ENCODE measurements around the gene MARVELD2.

The MARVELD2 gene

DNA sequence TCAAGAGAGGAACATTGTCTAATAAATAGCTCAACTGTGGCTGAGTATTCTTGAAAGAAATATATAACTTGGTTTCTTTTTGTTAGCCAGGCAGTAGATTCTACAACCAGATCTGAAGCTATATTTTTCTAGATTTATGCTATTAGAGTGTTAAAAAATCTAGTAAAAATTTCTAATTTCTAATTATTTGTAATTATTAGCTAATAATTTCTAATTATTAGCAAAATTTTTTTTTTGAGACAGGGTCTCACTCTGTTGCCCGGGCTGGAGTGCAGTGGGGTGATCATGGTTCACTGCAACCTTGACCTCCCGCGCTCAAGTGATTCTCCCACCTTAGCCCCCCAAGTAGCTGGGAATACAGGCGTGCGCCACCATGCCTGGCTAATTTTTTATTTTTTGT, 42.5 kb upstream of the MARVELD2 start:
- no peak overlapping the region for H3K4me3 ChIP-seq (ENCODE audit: low read depth, low read length)
- TF ChIP-seq, protein P1, sequence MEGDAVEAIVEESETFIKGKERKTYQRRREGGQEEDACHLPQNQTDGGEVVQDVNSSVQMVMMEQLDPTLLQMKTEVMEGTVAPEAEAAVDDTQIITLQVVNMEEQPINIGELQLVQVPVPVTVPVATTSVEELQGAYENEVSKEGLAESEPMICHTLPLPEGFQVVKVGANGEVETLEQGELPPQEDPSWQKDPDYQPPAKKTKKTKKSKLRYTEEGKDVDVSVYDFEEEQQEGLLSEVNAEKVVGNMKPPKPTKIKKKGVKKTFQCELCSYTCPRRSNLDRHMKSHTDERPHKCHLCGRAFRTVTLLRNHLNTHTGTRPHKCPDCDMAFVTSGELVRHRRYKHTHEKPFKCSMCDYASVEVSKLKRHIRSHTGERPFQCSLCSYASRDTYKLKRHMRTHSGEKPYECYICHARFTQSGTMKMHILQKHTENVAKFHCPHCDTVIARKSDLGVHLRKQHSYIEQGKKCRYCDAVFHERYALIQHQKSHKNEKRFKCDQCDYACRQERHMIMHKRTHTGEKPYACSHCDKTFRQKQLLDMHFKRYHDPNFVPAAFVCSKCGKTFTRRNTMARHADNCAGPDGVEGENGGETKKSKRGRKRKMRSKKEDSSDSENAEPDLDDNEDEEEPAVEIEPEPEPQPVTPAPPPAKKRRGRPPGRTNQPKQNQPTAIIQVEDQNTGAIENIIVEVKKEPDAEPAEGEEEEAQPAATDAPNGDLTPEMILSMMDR (IDR thresholded peaks at IDR 0.05; ENCODE audit: insufficient read depth, low read length, missing control alignments) = no peak
- POLR2A ChIA-PET = no interaction called here
- CTCF ChIA-PET = interaction anchor here (0.9 to 1.7 kb wide), 3 partner anchors 81 to 329 kb away, joined by 3 to 7 read pairs (median 4); partner anchors contain the start of gene SLC30A5
- DNase-seq (ENCODE audit: low read depth, low spot score) = no peak

DNA sequence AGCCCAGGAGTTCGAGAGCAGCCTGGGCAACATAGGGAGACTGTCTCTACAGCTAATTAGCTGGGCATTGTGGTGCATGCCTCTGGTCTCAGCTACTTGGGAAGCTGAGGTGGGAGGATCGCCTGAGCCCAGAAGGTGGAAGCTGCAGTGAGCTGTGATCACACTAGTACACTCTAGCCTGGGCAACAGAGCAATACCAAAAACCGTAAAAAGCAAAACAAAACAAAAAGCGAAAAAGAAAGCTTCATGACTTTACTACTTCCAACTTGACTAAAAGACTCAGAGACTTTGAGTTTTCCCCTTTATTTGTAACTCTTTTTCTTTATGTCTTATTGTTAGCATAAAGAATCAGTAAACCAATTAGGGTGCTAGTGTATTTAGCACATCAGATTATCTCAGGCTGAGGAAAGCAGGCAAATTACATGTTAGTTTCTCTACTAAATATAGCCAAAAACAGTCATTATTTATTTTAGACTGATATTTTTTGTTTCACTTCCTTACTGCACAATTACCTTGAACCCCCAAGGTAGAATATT, 39.9 kb upstream of the MARVELD2 start:
- POLR2A ChIA-PET = no interaction called here
- TF ChIP-seq, protein P1 (IDR thresholded peaks at IDR 0.05; ENCODE audit: insufficient read depth, low read length, missing control alignments) = no peak
- no peak for DNase-seq (ENCODE audit: low read depth, low spot score)
- CTCF ChIA-PET = no interaction called here
- H3K4me3 ChIP-seq (ENCODE audit: low read depth, low read length) = no peak overlapping the region

DNA sequence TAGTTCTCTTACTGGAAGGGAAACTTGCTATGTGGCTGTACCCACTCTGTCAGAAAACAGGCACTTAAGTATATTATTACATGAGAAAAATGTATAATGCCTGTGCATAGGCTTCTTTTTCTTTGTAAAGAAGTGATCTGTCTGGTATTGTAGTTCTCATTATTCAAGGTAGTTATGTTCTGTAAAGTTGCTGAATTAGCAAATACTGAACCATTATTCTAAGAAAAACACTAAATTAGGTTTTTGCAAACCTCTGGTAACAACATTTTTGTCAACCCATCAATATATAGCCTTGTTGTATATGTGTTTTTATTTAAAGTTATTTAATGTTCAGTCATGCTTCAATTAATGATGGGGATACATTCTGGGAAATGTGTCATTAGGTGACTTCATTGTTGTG, 36.5 kb upstream of the MARVELD2 start:
- no peak overlapping the region for H3K4me3 ChIP-seq (ENCODE audit: low read depth, low read length)
- CTCF ChIA-PET = interaction anchor here (0.6 kb wide), 1 partner anchor 240 kb away, joined by 3 read pairs; no protein-coding TSS in a partner anchor
- no peak for DNase-seq (ENCODE audit: low read depth, low spot score)
- TF ChIP-seq, protein P1 (IDR thresholded peaks at IDR 0.05; ENCODE audit: insufficient read depth, low read length, missing control alignments) = no peak
- POLR2A ChIA-PET = no interaction called here

DNA sequence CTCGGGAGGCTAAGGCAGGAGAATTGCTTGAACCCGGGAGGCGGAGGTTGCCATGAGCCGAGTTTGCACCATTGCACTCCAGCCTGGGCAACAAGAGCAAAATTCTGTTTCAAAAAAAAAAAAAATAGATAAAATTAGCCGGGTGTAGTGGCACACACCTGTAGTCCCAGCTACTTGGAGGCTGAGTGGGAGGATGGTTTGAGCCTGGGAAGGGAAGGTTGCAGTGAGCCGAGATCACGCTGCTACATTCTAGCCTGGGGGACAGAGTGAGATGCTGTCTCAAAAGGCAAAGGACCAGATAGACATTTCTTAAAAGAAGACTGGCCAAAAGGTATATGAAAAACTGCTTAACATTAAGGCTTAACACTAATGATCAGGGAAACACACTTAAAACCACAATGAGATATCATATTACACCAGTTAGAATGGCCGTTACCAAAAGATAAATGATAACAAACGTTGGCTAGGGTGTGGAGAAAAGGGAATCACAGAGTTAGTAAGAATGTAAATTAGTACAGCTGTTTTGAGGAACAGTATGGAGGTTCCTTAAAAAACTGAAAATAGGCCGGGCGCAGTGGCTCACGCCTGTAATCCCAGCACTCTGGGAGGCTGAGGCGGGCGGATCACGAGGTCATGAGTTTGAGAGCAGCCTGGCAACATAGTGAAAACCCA, 10.1 kb upstream of the MARVELD2 start:
- POLR2A ChIA-PET = no interaction called here

DNA sequence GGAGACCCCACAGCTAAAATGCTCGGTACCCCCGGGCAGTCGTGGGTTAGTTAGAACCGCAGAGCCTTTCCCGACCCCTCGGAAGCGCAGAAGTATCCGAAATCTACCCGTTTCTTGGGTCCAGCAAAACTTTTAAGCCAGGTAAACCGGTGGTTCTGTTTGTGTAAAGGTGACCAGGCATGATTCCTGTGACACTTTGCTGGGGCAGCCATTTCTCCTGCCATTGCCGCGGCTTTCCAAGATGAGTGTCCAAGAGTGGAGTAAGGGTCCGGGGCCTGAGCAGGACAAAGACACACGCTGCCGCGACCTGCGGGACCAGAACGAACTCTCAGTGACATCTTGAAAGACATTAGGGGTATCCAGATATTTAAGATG, 655 bp downstream of the MARVELD2 start:
- TF ChIP-seq, protein P1 (IDR thresholded peaks at IDR 0.05; ENCODE audit: insufficient read depth, low read length, missing control alignments) = no peak
- ChIA-PET POLR2A (no interaction called here), CTCF (no interaction called here)
- H3K4me3 ChIP-seq (ENCODE audit: low read depth, low read length) = no peak overlapping the region
- DNase-seq (ENCODE audit: low read depth, low spot score) = no peak

More for the DNA sequence above, 10.1 kb upstream of the MARVELD2 start:
- TF ChIP-seq, protein P1 (IDR thresholded peaks at IDR 0.05; ENCODE audit: insufficient read depth, low read length, missing control alignments) = no peak
- no peak for DNase-seq (ENCODE audit: low read depth, low spot score)
- CTCF ChIA-PET = no interaction called here
- H3K4me3 ChIP-seq (ENCODE audit: low read depth, low read length) = no peak overlapping the region

DNA sequence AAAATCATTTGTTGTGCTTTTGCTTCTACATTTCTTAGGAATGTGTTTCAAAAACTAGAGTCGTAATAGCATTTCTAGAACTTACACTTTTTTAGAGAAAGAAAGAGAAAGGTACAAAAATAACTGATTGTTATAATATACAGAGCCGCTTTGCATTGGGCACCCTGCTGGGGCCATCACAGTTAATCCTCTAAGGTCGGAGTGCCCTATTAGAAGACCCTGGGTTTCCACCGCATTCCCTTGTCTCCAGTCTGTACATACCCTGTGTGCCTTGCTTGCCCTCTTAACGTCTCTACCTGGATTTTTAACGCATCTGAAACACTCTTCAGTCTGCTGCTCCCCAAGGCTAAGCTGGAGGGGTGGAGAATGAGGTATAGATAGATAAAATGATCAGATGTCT, 1.3 kb downstream of the MARVELD2 start:
- no peak overlapping the region for H3K4me3 ChIP-seq (ENCODE audit: low read depth, low read length)
- ChIA-PET POLR2A (no interaction called here), CTCF (no interaction called here)
- DNase-seq (ENCODE audit: low read depth, low spot score) = no peak
- TF ChIP-seq, protein P1 (IDR thresholded peaks at IDR 0.05; ENCODE audit: insufficient read depth, low read length, missing control alignments) = no peak
